ENCODE data around the gene BCOR. TPM values are rescaled to one million over a fixed set of nuclear protein-coding genes. Genes with fewer than 3 reads are reported as not detected.

The BCOR gene
- total RNA-seq, 1 experiment from 2014 or later = 0.68 TPM

DNA sequence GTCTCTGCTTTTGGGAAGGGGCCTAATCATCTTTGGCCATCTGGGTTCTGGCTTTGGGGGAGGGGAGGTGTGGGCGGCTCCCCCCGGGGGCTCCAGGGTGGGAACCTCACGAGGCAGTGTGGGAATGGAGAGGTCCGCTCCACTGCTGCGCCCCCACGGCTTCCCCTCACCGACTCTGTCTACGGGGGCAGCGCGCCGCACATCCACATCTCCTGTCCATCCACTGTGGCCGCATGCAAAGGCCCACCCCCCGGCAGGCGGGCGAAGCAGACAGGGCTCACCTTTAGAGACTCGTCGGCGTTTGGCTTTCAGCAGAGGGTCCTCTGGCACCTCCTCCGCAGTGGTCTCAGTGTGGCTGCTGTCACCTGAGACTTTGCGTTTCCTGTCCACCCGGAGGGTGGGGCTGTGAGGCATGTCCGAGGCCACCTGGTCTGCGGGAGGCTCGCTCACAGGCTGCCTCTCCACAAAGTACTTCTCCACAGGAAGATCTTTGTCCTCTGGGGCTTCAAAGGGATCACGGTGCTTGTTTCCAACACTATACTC is 33.6 kb downstream of the BCOR start:
- TF ChIP-seq, protein P1, sequence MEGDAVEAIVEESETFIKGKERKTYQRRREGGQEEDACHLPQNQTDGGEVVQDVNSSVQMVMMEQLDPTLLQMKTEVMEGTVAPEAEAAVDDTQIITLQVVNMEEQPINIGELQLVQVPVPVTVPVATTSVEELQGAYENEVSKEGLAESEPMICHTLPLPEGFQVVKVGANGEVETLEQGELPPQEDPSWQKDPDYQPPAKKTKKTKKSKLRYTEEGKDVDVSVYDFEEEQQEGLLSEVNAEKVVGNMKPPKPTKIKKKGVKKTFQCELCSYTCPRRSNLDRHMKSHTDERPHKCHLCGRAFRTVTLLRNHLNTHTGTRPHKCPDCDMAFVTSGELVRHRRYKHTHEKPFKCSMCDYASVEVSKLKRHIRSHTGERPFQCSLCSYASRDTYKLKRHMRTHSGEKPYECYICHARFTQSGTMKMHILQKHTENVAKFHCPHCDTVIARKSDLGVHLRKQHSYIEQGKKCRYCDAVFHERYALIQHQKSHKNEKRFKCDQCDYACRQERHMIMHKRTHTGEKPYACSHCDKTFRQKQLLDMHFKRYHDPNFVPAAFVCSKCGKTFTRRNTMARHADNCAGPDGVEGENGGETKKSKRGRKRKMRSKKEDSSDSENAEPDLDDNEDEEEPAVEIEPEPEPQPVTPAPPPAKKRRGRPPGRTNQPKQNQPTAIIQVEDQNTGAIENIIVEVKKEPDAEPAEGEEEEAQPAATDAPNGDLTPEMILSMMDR (conservative IDR thresholded peaks at IDR 0.05) = no peak
- no peak for TF ChIP-seq EZH2 (IDR thresholded peaks at IDR 0.05; ENCODE audit: low read depth)
- Histone ChIP-seq H3K9me2 (ENCODE audit: insufficient read depth) (no peaks in the 10 kb centered on the region), H3K27me3 (ENCODE audit: insufficient read depth, low read depth) (no peaks in the 10 kb centered on the region), H3K4me2 (no peak overlapping the region), H3K79me2 (ENCODE audit: low read depth) (no peaks in the 10 kb centered on the region), H3K4me1 (replicated peaks; ENCODE audit: insufficient read depth) (no peaks in the 10 kb centered on the region), H3K9me3 (ENCODE audit: insufficient read depth, low read depth) (no peaks in the 10 kb centered on the region), H3K4me3 (no peak overlapping the region), H3K36me3 (ENCODE audit: low read depth) (no peaks in the 10 kb centered on the region), H3K27ac (no peak overlapping the region), H2AFZ (no peak overlapping the region), H3F3A (ENCODE audit: insufficient read depth, low read depth) (no peaks in the 10 kb centered on the region), H4K20me1 (ENCODE audit: insufficient read depth) (no peaks in the 10 kb centered on the region)
- ChIA-PET POLR2A (ENCODE audit: unreplicated experiment) (no interaction called here), CTCF (no interaction called here)
- DNase-seq = no peak
- intact Hi-C loops (cut with micrococcal nuclease; ENCODE audit: unreplicated experiment) = no loop called here
- no TSS peak for BruUV-seq (replicated peaks)

DNA sequence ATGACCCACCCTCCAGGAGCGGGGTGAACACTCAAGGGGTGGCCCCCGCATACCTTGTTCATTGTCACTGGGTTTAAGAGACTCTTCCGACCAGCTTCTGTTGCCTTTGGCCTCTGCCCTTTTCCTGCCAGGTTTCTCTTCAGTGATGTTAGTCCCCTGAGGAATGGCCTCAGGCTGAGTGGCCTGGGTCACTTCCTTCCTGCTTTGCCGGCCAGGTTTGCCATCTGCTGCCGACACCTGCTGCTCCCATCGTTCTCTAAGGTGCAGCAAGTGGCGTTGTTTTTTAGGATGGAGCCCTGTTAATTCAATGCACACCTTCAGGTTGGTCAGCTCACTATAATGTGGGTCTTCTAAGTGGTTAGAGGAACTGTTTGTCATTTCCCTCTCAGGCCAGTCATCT is 34.2 kb downstream of the BCOR start:
- BruUV-seq (replicated peaks) = no TSS peak
- Histone ChIP-seq H3K27me3 (ENCODE audit: insufficient read depth, low read depth) (no peaks in the 10 kb centered on the region), H3K27ac (no peak overlapping the region), H2AFZ (no peak overlapping the region), H3F3A (ENCODE audit: insufficient read depth, low read depth) (no peaks in the 10 kb centered on the region), H3K4me2 (no peak overlapping the region), H4K20me1 (ENCODE audit: insufficient read depth) (no peaks in the 10 kb centered on the region), H3K4me1 (replicated peaks; ENCODE audit: insufficient read depth) (no peaks in the 10 kb centered on the region), H3K36me3 (ENCODE audit: low read depth) (no peaks in the 10 kb centered on the region), H3K9me2 (ENCODE audit: insufficient read depth) (no peaks in the 10 kb centered on the region), H3K79me2 (ENCODE audit: low read depth) (no peaks in the 10 kb centered on the region), H3K9me3 (ENCODE audit: insufficient read depth, low read depth) (no peaks in the 10 kb centered on the region), H3K4me3 (no peak overlapping the region)
- intact Hi-C loops (cut with micrococcal nuclease; ENCODE audit: unreplicated experiment) = no loop called here
- ChIA-PET POLR2A (ENCODE audit: unreplicated experiment) (no interaction called here), CTCF (no interaction called here)
- no peak for DNase-seq
- no peak for TF ChIP-seq EZH2 (IDR thresholded peaks at IDR 0.05; ENCODE audit: low read depth)
- TF ChIP-seq, protein P1 (conservative IDR thresholded peaks at IDR 0.05) = no peak

DNA sequence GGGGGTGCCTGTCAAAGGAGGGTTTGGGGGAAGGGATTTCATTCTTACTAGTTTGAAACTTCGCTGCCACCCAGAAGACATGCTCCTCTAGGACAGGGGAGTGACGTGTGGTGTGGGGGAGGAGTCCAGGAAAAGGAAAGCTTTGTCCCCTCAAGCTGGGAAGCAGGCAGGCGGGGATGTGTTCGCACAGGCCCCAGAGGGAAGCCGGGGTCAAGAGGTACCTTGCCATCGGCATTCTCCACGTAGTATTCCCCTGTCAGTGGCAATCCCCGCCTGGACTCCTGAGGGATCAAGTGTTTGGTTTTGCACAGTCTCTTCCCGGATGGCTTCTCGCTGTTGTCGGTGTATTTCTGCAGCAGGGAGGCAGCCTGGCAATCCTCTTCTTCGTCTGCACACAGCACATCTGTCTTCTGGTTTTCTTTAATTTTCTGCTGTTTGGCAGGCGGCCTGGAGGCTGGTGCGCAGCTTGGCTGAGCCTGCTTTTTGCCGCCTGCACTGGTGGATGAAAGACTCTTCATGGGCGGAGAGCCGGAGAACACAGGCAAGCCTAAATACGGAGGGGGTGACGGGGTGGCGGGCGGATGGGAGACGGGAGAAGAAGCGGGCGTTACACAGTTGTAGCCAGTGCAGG is 35.1 kb downstream of the BCOR start:
- H4K20me1 ChIP-seq (ENCODE audit: insufficient read depth) = no peaks in the 10 kb centered on the region
- no peak overlapping the region for H2AFZ ChIP-seq
- POLR2A ChIA-PET (ENCODE audit: unreplicated experiment) = no interaction called here
- intact Hi-C loops (cut with micrococcal nuclease; ENCODE audit: unreplicated experiment) = no loop called here
- no peaks in the 10 kb centered on the region for H3K27me3 ChIP-seq (ENCODE audit: insufficient read depth, low read depth)
- no peak overlapping the region for H3K4me3 ChIP-seq
- DNase-seq = no peak
- no peaks in the 10 kb centered on the region for H3K9me3 ChIP-seq (ENCODE audit: insufficient read depth, low read depth)
- H3K27ac ChIP-seq = no peak overlapping the region
- H3K4me1 ChIP-seq (replicated peaks; ENCODE audit: insufficient read depth) = no peaks in the 10 kb centered on the region
- H3K79me2 ChIP-seq (ENCODE audit: low read depth) = no peaks in the 10 kb centered on the region
- TF ChIP-seq, protein P1 (conservative IDR thresholded peaks at IDR 0.05) = no peak
- no peak for TF ChIP-seq EZH2 (IDR thresholded peaks at IDR 0.05; ENCODE audit: low read depth)
- no peaks in the 10 kb centered on the region for H3K9me2 ChIP-seq (ENCODE audit: insufficient read depth)
- H3K36me3 ChIP-seq (ENCODE audit: low read depth) = no peaks in the 10 kb centered on the region
- no peak overlapping the region for H3K4me2 ChIP-seq
- CTCF ChIA-PET = no interaction called here
- H3F3A ChIP-seq (ENCODE audit: insufficient read depth, low read depth) = no peaks in the 10 kb centered on the region
- no TSS peak for BruUV-seq (replicated peaks)

Data from PC-9 (cell line).